CD4-positive, alpha-beta T cell (primary cell): ENCODE results near the gene FAM193B. TPM values are rescaled to one million over a fixed set of nuclear protein-coding genes. Genes with fewer than 3 reads are reported as not detected.

Experiments
- ATAC-seq: fragments of 200-7000 bp; cut with Tn5 transposase; one replicate; pipeline ENCODE4 v1.10.0; 2022; ENCODE audit warnings: mild to moderate bottlenecking; ENCODE audit not compliant: poor library complexity
- CTCF ChIA-PET: fragments of 350-600 bp; sonication (Branson Sonifier 250); formaldehyde crosslinking; loops from one replicate; lab custom pipeline; 2021; ENCODE audit warnings: antibody characterized with exemption, inconsistent platforms; lab: Charles Lee
- POLR2A ChIA-PET: fragments of 350-600 bp; sonication (Branson Sonifier 250); formaldehyde crosslinking; loops from one replicate; lab custom pipeline; 2021; ENCODE audit warnings: antibody characterized with exemption, inconsistent platforms; lab: Charles Lee
- DNase-seq, 14 experiments: peaks; one replicate each; pipeline ENCODE4 v3.0.0-alpha.2; 2013 to 2020; ENCODE audit warnings: mixed read lengths in 2 of 14
- H3K27ac ChIP-seq, 2 donors: one replicate each; pipeline versions ENCODE4 v1.5.1 to v1.7.0; 2013; ENCODE audit warnings: low read length in 2 of 2, low read depth in 1 of 2, mild to moderate bottlenecking in 1 of 2
- H3K27me3 ChIP-seq, 2 experiments: 1 replicate in 1 of 2; 2 replicates in 1 of 2; pipeline versions ENCODE4 v1.6.1 to v1.7.0; 2013; ENCODE audit warnings: low read length in 2 of 2, control low read depth in 1 of 2, mild to moderate bottlenecking in 1 of 2, moderate library complexity in 1 of 2; ENCODE audit not compliant: insufficient read depth in 2 of 2, control insufficient read depth in 1 of 2
- H3K36me3 ChIP-seq: one replicate; pipeline ENCODE4 v1.6.1; 2013; ENCODE audit warnings: low read length, control low read depth; ENCODE audit not compliant: insufficient read depth
- H3K4me1 ChIP-seq: one replicate; pipeline ENCODE4 v1.6.1; 2013; ENCODE audit warnings: low read length, control low read depth; ENCODE audit not compliant: insufficient read depth
- H3K4me3 ChIP-seq: one replicate; pipeline ENCODE4 v1.5.1; 2013; ENCODE audit warnings: mild to moderate bottlenecking, low read length, moderate library complexity
- H3K9me3 ChIP-seq, 2 experiments: 1 replicate in 1 of 2; 2 replicates in 1 of 2; pipeline versions ENCODE4 v1.6.1 to v1.7.0; 2013; ENCODE audit warnings: low read length in 2 of 2, mild to moderate bottlenecking in 2 of 2, control low read depth in 1 of 2, moderate library complexity in 1 of 2; ENCODE audit not compliant: control insufficient read depth in 1 of 2, insufficient read depth in 1 of 2
- H3K27ac Mint-ChIP-seq: one replicate; pipeline ENCODE4 v1.8.0; 2020; ENCODE audit warnings: mixed read lengths
- H3K27me3 Mint-ChIP-seq: one replicate; pipeline ENCODE4 v1.8.0; 2021; ENCODE audit warnings: mixed read lengths
- H3K36me3 Mint-ChIP-seq: one replicate; pipeline ENCODE4 v1.8.0; 2021; ENCODE audit warnings: low read depth, mixed read lengths
- H3K4me1 Mint-ChIP-seq: one replicate; pipeline ENCODE4 v1.8.0; 2021; ENCODE audit warnings: low read depth, mixed read lengths
- H3K4me3 Mint-ChIP-seq: one replicate; pipeline ENCODE4 v1.8.0; 2020; ENCODE audit warnings: mild to moderate bottlenecking, mixed read lengths
- H3K9me3 Mint-ChIP-seq: one replicate; pipeline ENCODE4 v1.8.0; 2020; ENCODE audit warnings: mixed read lengths
- intact Hi-C, 2 experiments: fragments of 100-400 bp; cut with DNase I in 1 of 2; cut with micrococcal nuclease in 1 of 2; formaldehyde crosslinking; loops; one replicate each; pipeline versions ENCODE4 v1.15.1 to v1.9.0; 2023 to 2025; cut with DNase I, micrococcal nuclease
- total RNA-seq, 174 experiments: library from RNA in 2 of 174; stranded (reverse) in 2 of 174; gene quantifications; one replicate each; pipeline ENCODE4 v1.2.3 and lab custom pipeline; 2021 to 2026
- TF ChIP-seq, protein P1 (sequence below): fragments of 200-600 bp; IDR thresholded peaks from one replicate; pipeline ENCODE4 v1.8.0; 2022; ENCODE audit warnings: antibody characterized with exemption, mild to moderate bottlenecking

FAM193B gene
- total RNA-seq, 2 experiments from 2014 or later, result 150 to 155 TPM

GRCh38 chr5:177512736-177513380 lies 41.5 kb downstream of the FAM193B start:
- intact Hi-C loops, result no loop called here
- H3K27me3 Mint-ChIP-seq, result no peaks in the 10 kb centered on the region
- H3K27ac Mint-ChIP-seq, result no peak overlapping the region
- peaks cover 20% of the 10 kb centered on the region for H3K4me1 Mint-ChIP-seq
- no peak overlapping the region for H3K27ac ChIP-seq
- no peak for DNase-seq
- TF ChIP-seq, protein P1, sequence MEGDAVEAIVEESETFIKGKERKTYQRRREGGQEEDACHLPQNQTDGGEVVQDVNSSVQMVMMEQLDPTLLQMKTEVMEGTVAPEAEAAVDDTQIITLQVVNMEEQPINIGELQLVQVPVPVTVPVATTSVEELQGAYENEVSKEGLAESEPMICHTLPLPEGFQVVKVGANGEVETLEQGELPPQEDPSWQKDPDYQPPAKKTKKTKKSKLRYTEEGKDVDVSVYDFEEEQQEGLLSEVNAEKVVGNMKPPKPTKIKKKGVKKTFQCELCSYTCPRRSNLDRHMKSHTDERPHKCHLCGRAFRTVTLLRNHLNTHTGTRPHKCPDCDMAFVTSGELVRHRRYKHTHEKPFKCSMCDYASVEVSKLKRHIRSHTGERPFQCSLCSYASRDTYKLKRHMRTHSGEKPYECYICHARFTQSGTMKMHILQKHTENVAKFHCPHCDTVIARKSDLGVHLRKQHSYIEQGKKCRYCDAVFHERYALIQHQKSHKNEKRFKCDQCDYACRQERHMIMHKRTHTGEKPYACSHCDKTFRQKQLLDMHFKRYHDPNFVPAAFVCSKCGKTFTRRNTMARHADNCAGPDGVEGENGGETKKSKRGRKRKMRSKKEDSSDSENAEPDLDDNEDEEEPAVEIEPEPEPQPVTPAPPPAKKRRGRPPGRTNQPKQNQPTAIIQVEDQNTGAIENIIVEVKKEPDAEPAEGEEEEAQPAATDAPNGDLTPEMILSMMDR, result no peak
- no peaks in the 10 kb centered on the region for H3K9me3 Mint-ChIP-seq
- no peak overlapping the region for H3K4me3 ChIP-seq
- H3K4me3 Mint-ChIP-seq, result peak overlapping the region; percentile 38
- peaks cover 56% of the 10 kb centered on the region for H3K36me3 ChIP-seq
- CTCF ChIA-PET, result no interaction called here
- no peaks in the 10 kb centered on the region for H3K27me3 ChIP-seq
- POLR2A ChIA-PET, result no interaction called here
- peaks cover 62% of the 10 kb centered on the region for H3K36me3 Mint-ChIP-seq
- ATAC-seq, result no peak
- no peaks in the 10 kb centered on the region for H3K9me3 ChIP-seq
- peaks cover 44% of the 10 kb centered on the region for H3K4me1 ChIP-seq

DNA sequence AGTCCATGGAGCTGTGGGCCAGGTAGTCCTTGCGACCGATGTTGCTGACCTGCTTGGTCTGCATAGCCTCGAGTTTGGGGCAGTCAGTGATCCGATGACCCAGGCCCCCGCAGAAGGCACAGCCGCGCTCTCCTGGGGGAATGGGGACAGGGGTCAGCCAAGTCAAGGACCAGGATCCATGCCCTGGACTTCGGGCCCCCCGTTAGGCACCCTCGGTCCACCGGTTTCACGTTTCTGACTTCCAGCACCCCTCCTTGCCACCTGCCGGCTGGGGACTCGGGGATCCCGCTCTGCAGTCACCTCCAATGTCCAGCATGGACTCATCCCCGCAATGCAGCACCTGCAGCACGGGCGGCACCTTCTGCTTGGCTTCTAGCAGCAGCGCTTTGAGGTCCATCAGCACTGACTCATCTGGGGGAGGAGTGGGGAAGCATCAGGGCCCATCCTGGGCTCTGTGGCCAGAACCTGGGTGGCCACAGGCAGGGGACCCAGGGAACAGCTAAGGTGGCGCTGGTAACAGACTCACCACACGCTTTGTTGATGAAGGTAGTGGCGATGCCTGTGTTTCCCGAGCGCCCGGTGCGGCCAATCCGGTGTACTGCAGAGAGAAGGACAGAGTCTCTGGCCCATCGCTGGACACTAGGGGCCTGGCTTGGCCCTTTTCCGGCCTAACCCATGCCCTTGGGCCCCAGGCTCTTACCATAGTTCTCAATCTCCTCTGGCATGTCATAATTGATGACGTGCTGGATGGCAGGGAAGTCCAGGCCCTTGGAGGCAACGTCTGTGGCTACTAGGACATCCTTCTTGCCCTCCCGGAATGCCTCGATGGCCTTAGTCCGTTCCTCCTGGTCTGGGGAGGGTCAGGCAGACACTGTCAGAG lies 42.3 kb downstream of the FAM193B start:
- no peak overlapping the region for H3K27ac Mint-ChIP-seq
- ATAC-seq (no peak), DNase-seq (no peak)
- peaks cover 56% of the 10 kb centered on the region for H3K36me3 ChIP-seq
- intact Hi-C loops, result no loop called here
- no peaks in the 10 kb centered on the region for H3K27me3 ChIP-seq
- H3K4me1 ChIP-seq, result peaks cover 39% of the 10 kb centered on the region
- H3K36me3 Mint-ChIP-seq, result peaks cover 61% of the 10 kb centered on the region
- no peak overlapping the region for H3K4me3 ChIP-seq
- H3K4me3 Mint-ChIP-seq, result no peak overlapping the region
- ChIA-PET CTCF (no interaction called here), POLR2A (no interaction called here)
- TF ChIP-seq, protein P1, result no peak
- peaks cover 18% of the 10 kb centered on the region for H3K4me1 Mint-ChIP-seq
- H3K9me3 ChIP-seq, result no peaks in the 10 kb centered on the region
- H3K27me3 Mint-ChIP-seq, result no peaks in the 10 kb centered on the region
- no peaks in the 10 kb centered on the region for H3K9me3 Mint-ChIP-seq
- no peak overlapping the region for H3K27ac ChIP-seq

DNA sequence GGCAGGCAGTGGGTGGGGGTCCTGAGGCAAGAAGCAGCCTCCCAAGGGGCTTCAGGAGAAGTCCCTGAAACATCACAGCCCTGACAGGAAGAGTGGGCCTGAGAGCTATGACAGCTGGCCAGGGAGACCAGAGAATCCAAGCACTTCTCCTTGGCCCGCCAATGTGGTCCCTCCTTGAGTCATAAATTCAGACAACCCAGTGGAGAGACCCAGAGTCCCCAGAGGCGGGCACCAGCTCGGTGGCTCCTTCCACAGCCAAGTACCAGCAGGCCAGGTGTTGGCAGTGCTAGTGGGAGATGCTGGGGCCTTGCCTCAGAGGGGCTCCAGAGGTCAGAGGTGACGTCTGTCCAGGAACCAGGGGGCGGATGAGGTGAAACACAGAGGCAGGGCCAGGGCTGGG lies 43.2 kb downstream of the FAM193B start:
- peaks cover 12% of the 10 kb centered on the region for H3K4me1 Mint-ChIP-seq
- no peaks in the 10 kb centered on the region for H3K27me3 Mint-ChIP-seq
- peak in 1 of 14 experiments; percentile 31 for DNase-seq
- peak overlapping the region in 1 of 2 donors; percentile 52 for H3K27ac ChIP-seq
- TF ChIP-seq, protein P1, result no peak
- no peak overlapping the region for H3K4me3 Mint-ChIP-seq
- H3K36me3 Mint-ChIP-seq, result peaks cover 54% of the 10 kb centered on the region
- no peak overlapping the region for H3K4me3 ChIP-seq
- ChIA-PET CTCF (no interaction called here), POLR2A (no interaction called here)
- no peak overlapping the region for H3K27ac Mint-ChIP-seq
- ATAC-seq, result no peak
- peaks cover 37% of the 10 kb centered on the region for H3K4me1 ChIP-seq
- peaks cover 56% of the 10 kb centered on the region for H3K36me3 ChIP-seq
- H3K27me3 ChIP-seq, result no peaks in the 10 kb centered on the region
- no peaks in the 10 kb centered on the region for H3K9me3 ChIP-seq
- no peaks in the 10 kb centered on the region for H3K9me3 Mint-ChIP-seq
- intact Hi-C loops, result no loop called here
